Neuronal stem cell (in vitro differentiated cells): ENCODE results near the gene PTPRG.

Experiments used
- DNase-seq: peaks from one replicate; pipeline ENCODE4 v3.0.0-alpha.2; 2013; ENCODE audit warnings: low spot score
- H2AFZ ChIP-seq: one replicate; pipeline ENCODE4 v1.6.1; 2013; ENCODE audit warnings: mild to moderate bottlenecking, low read length, inconsistent platforms
- H2AK5ac ChIP-seq: 2 replicates; pipeline ENCODE4 v1.6.1; 2013; ENCODE audit warnings: low read depth, mild to moderate bottlenecking, inconsistent platforms, low read length, moderate library complexity, mixed read lengths
- H2BK120ac ChIP-seq: 2 replicates; pipeline ENCODE4 v1.6.1; 2013; ENCODE audit warnings: low read depth, mild to moderate bottlenecking, inconsistent platforms, low read length, moderate library complexity, mixed read lengths
- H2BK12ac ChIP-seq: one replicate; pipeline ENCODE4 v1.6.1; 2013; ENCODE audit warnings: low read length, inconsistent platforms
- H2BK15ac ChIP-seq: 2 replicates; pipeline ENCODE4 v1.6.1; 2013; ENCODE audit warnings: mild to moderate bottlenecking, low read length, inconsistent platforms, mixed read lengths
- H2BK5ac ChIP-seq: one replicate; pipeline ENCODE4 v1.6.1; 2013; ENCODE audit warnings: inconsistent platforms, mild to moderate bottlenecking, low read length, moderate library complexity
- H3K14ac ChIP-seq: one replicate; pipeline ENCODE4 v1.6.1; 2013; ENCODE audit warnings: low read length, inconsistent platforms
- H3K18ac ChIP-seq: 2 replicates; pipeline ENCODE4 v1.6.1; 2013; ENCODE audit warnings: low read length, inconsistent platforms
- H3K23ac ChIP-seq: 2 replicates; pipeline ENCODE4 v1.6.1; 2013; ENCODE audit warnings: low read depth, mild to moderate bottlenecking, mixed read lengths, low read length, inconsistent platforms; ENCODE audit not compliant: poor library complexity
- H3K27ac ChIP-seq: replicated peaks from 3 replicates; pipeline ENCODE4 v1.5.1; 2013; ENCODE audit warnings: low read length, inconsistent platforms
- H3K27me3 ChIP-seq, 3 experiments: 2 replicates each; pipeline ENCODE4 v1.6.1; 2013; ENCODE audit warnings: low read length in 3 of 3, mild to moderate bottlenecking in 2 of 3, inconsistent platforms in 1 of 3, low read depth in 1 of 3, mixed read lengths in 1 of 3, moderate library complexity in 1 of 3; ENCODE audit not compliant: control insufficient read depth in 3 of 3, insufficient read depth in 3 of 3
- H3K36me3 ChIP-seq, 2 donors: replicated peaks in 1 of 2; 2 replicates each; pipeline ENCODE4 v1.6.1; 2013; ENCODE audit warnings: low read length in 2 of 2; ENCODE audit not compliant: control insufficient read depth in 2 of 2, insufficient read depth in 2 of 2
- H3K4ac ChIP-seq: 2 replicates; pipeline ENCODE4 v1.6.1; 2013; ENCODE audit warnings: inconsistent platforms, mild to moderate bottlenecking, low read length, moderate library complexity
- H3K4me1 ChIP-seq, 2 donors: 1 replicate in 1 of 2; 2 replicates in 1 of 2; pipeline ENCODE4 v1.6.1; 2013; ENCODE audit warnings: low read length in 2 of 2, low read depth in 1 of 2; ENCODE audit not compliant: control insufficient read depth in 2 of 2, insufficient read depth in 1 of 2
- H3K4me2 ChIP-seq: one replicate; pipeline ENCODE4 v1.6.1; 2013; ENCODE audit warnings: mild to moderate bottlenecking, low read length, inconsistent platforms; ENCODE audit not compliant: insufficient read depth, poor library complexity, severe bottlenecking
- H3K4me3 ChIP-seq, 2 donors: 2 replicates each; pipeline ENCODE4 v1.5.1; 2013; ENCODE audit warnings: low read length in 2 of 2, mild to moderate bottlenecking in 2 of 2, inconsistent platforms in 1 of 2, moderate library complexity in 1 of 2
- H3K79me1 ChIP-seq: one replicate; pipeline ENCODE4 v1.6.1; 2013; ENCODE audit warnings: low read depth, mild to moderate bottlenecking, inconsistent platforms, low read length, moderate library complexity
- H3K9ac ChIP-seq: one replicate; pipeline ENCODE4 v1.6.1; 2013; ENCODE audit warnings: mild to moderate bottlenecking, low read depth, low read length, inconsistent platforms; ENCODE audit not compliant: poor library complexity
- H3K9me3 ChIP-seq, 2 donors: replicated peaks in 1 of 2; 2 replicates each; pipeline versions ENCODE3 to v1.6.1; 2013; ENCODE audit warnings: low read length in 2 of 2, mild to moderate bottlenecking in 2 of 2, inconsistent platforms in 1 of 2, low read depth in 1 of 2, mixed read lengths in 1 of 2, moderate library complexity in 1 of 2; ENCODE audit not compliant: control insufficient read depth in 2 of 2, insufficient read depth in 1 of 2
- H4K8ac ChIP-seq: one replicate; pipeline ENCODE4 v1.6.1; 2013; ENCODE audit warnings: low read depth, mild to moderate bottlenecking, inconsistent platforms, low read length, moderate library complexity
- H4K91ac ChIP-seq: one replicate; pipeline ENCODE4 v1.6.1; 2013; ENCODE audit warnings: low read length, low read depth, mild to moderate bottlenecking, inconsistent platforms; ENCODE audit not compliant: poor library complexity
- WGBS, 2 donors: extraction: QIAGEN DNeasy Blood & Tissue Kit; methylation state at CpG; one replicate each; pipeline ENCODE4 v1.1.7; 2013; ENCODE audit warnings: missing lambda C conversion rate in 2 of 2, mixed read lengths in 1 of 2; ENCODE audit not compliant: insufficient read length in 2 of 2, insufficient replicate concordance in 1 of 2; ENCODE audit errors: extremely low coverage in 2 of 2; 5-methylcytosine and 5-hydroxymethylcytosine counted together

PTPRG gene

GRCh38 chr3:62237286-62237948 lies 676.0 kb downstream of the PTPRG start:
- Histone ChIP-seq H2BK5ac (no peak overlapping the region), H2BK15ac (no peak overlapping the region), H4K91ac (no peak overlapping the region), H3K79me1 (no peaks in the 10 kb centered on the region), H3K4me3 (no peak overlapping the region), H2AK5ac (no peak overlapping the region), H2BK120ac (no peak overlapping the region), H3K23ac (no peak overlapping the region), H3K27ac (no peak overlapping the region), H3K36me3 (no peaks in the 10 kb centered on the region), H3K9me3 (no peaks in the 10 kb centered on the region), H3K9ac (no peak overlapping the region), H2BK12ac (no peak overlapping the region), H4K8ac (no peak overlapping the region), H3K4me2 (no peak overlapping the region), H3K14ac (no peak overlapping the region), H2AFZ (no peak overlapping the region), H3K4ac (no peak overlapping the region), H3K4me1 (peaks cover 17 to 24% of the 10 kb centered on the region in 2 donors), H3K27me3 (no peaks in the 10 kb centered on the region), H3K18ac (no peak overlapping the region)
- DNase-seq: no peak
- no CpG with 5 or more reads among the region's 5 CpGs for WGBS, 2 donors

DNA sequence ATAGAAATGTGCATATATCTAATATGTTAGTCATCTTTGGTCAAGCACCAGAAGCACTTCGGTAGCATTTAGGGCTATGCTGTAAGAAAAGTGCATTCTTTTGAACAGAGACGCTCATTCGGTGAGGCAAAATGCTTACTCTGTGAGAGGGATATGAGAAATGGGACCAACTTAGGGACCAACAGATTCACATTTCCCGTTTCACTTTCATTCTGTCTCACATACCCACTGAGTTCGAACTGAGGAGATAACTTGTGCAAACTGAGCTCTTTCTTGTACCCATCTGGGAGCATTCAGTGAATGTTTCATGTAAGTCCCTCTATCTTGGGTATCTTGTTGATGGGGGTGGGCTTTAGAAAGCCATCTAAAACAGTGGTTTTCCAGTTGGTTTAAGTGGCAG lies 676.6 kb downstream of the PTPRG start:
- H3K27ac ChIP-seq: no peak overlapping the region
- no peak overlapping the region for H3K18ac ChIP-seq
- no peak for DNase-seq
- no peaks in the 10 kb centered on the region for H3K9me3 ChIP-seq
- H2BK5ac ChIP-seq: no peak overlapping the region
- H2BK12ac ChIP-seq: no peak overlapping the region
- H3K79me1 ChIP-seq: no peaks in the 10 kb centered on the region
- H3K4me2 ChIP-seq: no peak overlapping the region
- no peaks in the 10 kb centered on the region for H3K36me3 ChIP-seq
- no peak overlapping the region for H4K91ac ChIP-seq
- H3K23ac ChIP-seq: no peak overlapping the region
- H2AK5ac ChIP-seq: no peak overlapping the region
- H2BK15ac ChIP-seq: no peak overlapping the region
- WGBS, 2 donors: no CpG with 5 or more reads among the region's 5 CpGs
- peaks cover 16 to 26% of the 10 kb centered on the region in 2 donors for H3K4me1 ChIP-seq
- H2AFZ ChIP-seq: no peak overlapping the region
- no peaks in the 10 kb centered on the region for H3K27me3 ChIP-seq
- H3K4ac ChIP-seq: no peak overlapping the region
- no peak overlapping the region for H3K9ac ChIP-seq
- H3K4me3 ChIP-seq: no peak overlapping the region
- no peak overlapping the region for H3K14ac ChIP-seq
- no peak overlapping the region for H4K8ac ChIP-seq
- H2BK120ac ChIP-seq: no peak overlapping the region

- Histone ChIP-seq H3K18ac (no peak overlapping the region), H3K9ac (no peak overlapping the region), H2AK5ac (no peak overlapping the region), H2BK120ac (no peak overlapping the region), H4K8ac (no peak overlapping the region), H3K79me1 (no peaks in the 10 kb centered on the region), H3K27me3 (no peaks in the 10 kb centered on the region), H3K4me2 (no peak overlapping the region), H2AFZ (no peak overlapping the region), H3K14ac (no peak overlapping the region), H3K27ac (no peak overlapping the region), H3K4me3 (no peak overlapping the region), H3K36me3 (no peaks in the 10 kb centered on the region), H4K91ac (no peak overlapping the region), H3K9me3 (no peaks in the 10 kb centered on the region), H2BK15ac (no peak overlapping the region), H3K4me1 (peaks cover 15 to 27% of the 10 kb centered on the region in 2 donors), H3K4ac (no peak overlapping the region), H3K23ac (no peak overlapping the region), H2BK5ac (no peak overlapping the region), H2BK12ac (no peak overlapping the region)
- no peak for DNase-seq
Observed at GRCh38 chr3:62238431-62238830, 677.1 kb downstream of the PTPRG start.

DNA sequence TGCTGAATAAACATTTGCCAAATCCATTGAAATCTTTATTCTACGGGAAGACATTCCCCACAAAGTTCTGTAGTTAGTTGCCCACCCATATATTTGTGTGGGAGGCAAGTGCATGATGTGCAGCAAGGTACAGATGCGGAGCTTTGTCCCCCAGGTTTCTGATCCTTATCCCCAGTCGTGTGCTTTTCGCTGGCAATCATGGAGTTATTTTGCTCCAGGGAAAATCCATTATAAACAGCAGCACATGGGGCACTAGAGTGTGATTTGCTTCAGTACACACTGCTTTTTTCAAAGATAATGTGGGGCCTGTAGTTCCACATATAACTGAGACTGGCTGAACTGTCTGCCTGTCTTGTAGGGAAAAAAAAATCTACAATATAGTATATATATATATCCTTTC lies 679.9 kb downstream of the PTPRG start:
- Histone ChIP-seq H3K9ac (no peak overlapping the region), H3K4me1 (peaks cover 15 to 48% of the 10 kb centered on the region in 2 donors)
- no CpG with 5 or more reads among the region's 4 CpGs for WGBS, 2 donors

More for the DNA sequence above, 679.9 kb downstream of the PTPRG start:
- peak overlapping the region; percentile 47 for H2AFZ ChIP-seq
- no peaks in the 10 kb centered on the region for H3K36me3 ChIP-seq
- no peak overlapping the region for H2BK12ac ChIP-seq
- no peak overlapping the region for H3K4ac ChIP-seq
- no peak overlapping the region for H3K18ac ChIP-seq
- H3K27ac ChIP-seq: no peak overlapping the region
- DNase-seq: no peak
- no peak overlapping the region for H3K4me3 ChIP-seq
- no peak overlapping the region for H4K8ac ChIP-seq
- no peak overlapping the region for H4K91ac ChIP-seq
- no peak overlapping the region for H2BK120ac ChIP-seq
- H3K27me3 ChIP-seq: no peaks in the 10 kb centered on the region
- no peak overlapping the region for H3K4me2 ChIP-seq
- no peak overlapping the region for H3K23ac ChIP-seq
- H3K14ac ChIP-seq: no peak overlapping the region
- no peak overlapping the region for H2AK5ac ChIP-seq
- no peaks in the 10 kb centered on the region for H3K79me1 ChIP-seq
- no peak overlapping the region for H2BK15ac ChIP-seq
- no peak overlapping the region for H2BK5ac ChIP-seq
- no peaks in the 10 kb centered on the region for H3K9me3 ChIP-seq
